ENCODE results near the gene MPC1.

DNA sequence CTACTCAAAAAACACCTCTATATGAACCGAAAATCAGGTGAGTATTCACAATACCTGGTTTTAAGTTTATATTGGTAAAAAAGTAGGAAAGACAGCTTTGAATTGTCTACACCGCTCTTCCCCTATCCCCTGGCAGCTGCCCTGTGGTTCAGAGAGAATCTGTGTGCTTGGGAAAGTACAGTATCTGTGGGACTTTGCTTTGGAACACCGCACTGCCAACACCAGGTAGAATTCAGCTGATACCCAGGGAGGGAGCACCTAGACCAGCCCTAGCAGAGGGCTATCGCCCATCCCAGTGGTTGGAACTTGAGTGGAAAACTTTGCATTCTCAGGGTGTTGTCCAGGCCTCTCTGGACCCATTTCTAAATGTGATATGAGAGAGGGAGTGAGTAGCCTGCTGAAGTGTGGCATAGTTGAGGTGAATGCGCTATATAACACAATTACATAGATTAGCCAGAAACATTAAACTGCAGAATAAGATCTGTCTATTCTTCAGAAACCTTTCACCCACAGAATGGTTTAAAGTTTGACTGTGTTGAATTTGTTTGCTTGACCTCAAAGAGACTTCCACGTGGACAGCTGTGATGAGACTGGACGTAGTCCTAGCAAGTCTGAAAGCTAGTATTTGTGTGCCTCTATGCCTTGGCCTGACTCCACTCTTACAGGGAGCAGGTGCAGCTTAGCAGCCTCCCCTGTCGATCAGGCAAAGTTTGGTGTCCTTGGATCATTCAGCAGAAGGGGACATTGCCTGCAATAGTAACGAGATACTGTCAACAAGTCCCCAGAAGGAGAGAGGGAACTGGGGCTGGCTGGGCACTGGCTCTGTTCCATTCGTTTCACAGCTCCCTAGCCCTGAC lies 11.5 kb upstream of the MPC1 start:
- TF ChIP-seq, protein P1, sequence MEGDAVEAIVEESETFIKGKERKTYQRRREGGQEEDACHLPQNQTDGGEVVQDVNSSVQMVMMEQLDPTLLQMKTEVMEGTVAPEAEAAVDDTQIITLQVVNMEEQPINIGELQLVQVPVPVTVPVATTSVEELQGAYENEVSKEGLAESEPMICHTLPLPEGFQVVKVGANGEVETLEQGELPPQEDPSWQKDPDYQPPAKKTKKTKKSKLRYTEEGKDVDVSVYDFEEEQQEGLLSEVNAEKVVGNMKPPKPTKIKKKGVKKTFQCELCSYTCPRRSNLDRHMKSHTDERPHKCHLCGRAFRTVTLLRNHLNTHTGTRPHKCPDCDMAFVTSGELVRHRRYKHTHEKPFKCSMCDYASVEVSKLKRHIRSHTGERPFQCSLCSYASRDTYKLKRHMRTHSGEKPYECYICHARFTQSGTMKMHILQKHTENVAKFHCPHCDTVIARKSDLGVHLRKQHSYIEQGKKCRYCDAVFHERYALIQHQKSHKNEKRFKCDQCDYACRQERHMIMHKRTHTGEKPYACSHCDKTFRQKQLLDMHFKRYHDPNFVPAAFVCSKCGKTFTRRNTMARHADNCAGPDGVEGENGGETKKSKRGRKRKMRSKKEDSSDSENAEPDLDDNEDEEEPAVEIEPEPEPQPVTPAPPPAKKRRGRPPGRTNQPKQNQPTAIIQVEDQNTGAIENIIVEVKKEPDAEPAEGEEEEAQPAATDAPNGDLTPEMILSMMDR (conservative IDR thresholded peaks at IDR 0.05; ENCODE audit: low read depth in 2 of 2) = no peak
- TF ChIP-seq EZH2 (IDR thresholded peaks at IDR 0.05; ENCODE audit: low read depth, unreplicated experiment) = no peak
- no peak for TF ChIP-seq POLR2AphosphoS5 (IDR thresholded peaks at IDR 0.05; ENCODE audit: low read depth)
- TF ChIP-seq JUNB (IDR thresholded peaks at IDR 0.05; ENCODE audit: unreplicated experiment) = no peak

Measured in GM23338 (cell line).